ENCODE data around the gene RRP1.

DNA sequence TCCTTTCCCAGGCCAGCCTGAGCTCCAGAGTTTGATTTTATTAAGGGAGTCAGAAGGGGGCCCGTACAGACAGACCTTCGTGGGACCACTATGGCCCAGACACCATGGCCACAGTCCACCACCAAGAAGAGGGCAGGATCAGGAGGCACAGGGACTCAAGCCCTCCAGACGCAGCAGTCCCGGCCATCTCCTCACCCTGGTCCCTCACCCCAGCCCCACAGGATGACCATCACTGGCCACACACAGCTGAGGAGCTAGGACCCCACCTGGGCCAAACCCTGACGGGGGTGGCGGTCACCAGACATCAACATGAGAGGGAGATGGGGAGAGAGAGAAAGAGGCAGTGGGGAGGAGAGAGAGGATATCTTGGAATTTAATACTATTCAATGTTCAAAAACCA, 46.5 kb downstream of the RRP1 start:
- TF ChIP-seq, protein P1, sequence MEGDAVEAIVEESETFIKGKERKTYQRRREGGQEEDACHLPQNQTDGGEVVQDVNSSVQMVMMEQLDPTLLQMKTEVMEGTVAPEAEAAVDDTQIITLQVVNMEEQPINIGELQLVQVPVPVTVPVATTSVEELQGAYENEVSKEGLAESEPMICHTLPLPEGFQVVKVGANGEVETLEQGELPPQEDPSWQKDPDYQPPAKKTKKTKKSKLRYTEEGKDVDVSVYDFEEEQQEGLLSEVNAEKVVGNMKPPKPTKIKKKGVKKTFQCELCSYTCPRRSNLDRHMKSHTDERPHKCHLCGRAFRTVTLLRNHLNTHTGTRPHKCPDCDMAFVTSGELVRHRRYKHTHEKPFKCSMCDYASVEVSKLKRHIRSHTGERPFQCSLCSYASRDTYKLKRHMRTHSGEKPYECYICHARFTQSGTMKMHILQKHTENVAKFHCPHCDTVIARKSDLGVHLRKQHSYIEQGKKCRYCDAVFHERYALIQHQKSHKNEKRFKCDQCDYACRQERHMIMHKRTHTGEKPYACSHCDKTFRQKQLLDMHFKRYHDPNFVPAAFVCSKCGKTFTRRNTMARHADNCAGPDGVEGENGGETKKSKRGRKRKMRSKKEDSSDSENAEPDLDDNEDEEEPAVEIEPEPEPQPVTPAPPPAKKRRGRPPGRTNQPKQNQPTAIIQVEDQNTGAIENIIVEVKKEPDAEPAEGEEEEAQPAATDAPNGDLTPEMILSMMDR (IDR thresholded peaks at IDR 0.05): no peak
- TF ChIP-seq POLR2A (IDR thresholded peaks at IDR 0.05): no peak

All from Peyer's patch (tissue), 4 donors.